HG03520 (cell line): Measurements from ENCODE around the gene WRAP73.

Experiments used
- ATAC-seq: cut with Tn5 transposase; IDR thresholded peaks from one replicate; pipeline ENCODE4 v1.9.1; 2021; ENCODE audit warnings: mild to moderate bottlenecking, moderate library complexity; ENCODE audit not compliant: unreplicated experiment

WRAP73 gene

DNA sequence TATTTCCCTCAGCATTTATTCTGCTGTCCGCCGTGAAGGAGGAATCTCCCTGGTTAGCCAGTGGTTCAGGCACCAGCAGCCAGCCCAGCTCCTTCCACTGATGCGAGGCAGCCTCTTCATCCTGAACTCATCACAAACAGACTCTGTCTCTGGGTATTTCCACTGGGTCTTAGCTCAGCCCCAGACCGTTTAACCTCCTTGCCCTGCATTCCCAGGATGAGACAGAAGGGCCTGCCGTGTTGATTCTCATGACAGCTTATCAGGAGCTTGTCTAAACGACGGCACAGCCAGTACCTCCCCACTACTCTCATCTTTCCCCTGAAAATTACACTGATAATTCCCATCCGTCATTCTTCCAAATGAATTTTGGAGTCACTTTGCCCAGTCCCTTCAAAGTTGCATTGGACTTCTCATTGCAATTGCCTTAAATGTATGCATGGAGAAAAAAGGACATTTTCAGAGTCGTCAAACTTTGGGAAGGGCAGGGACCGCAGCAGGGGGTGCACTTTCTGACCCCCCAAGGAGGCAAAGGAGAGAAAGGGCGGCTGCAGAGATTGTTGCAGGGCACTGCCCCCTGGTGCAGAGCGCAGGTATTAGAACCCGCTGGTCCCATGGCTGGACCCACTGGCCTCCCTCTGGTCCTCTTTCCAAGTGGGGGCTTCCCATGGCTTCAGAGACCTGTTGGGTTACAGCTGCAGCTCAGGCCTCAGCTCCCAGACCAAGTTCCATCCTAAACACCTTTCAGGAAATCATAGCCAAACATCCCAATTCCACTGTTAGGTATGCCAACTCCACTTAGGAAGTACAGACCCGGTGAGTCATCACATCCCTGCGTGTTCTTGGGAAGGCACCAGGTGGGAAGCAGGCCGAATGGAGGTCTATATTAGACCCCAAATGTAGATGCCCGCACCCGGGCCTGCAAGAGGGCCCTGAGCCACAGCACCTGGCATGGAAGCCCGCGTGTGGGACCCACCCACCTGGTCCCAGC, 34.9 kb downstream of the WRAP73 start:
- no peak for ATAC-seq

- ATAC-seq, result no peak
These were observed 37.8 kb downstream of the WRAP73 start for GRCh38 chr1:3612123-3612522.

DNA sequence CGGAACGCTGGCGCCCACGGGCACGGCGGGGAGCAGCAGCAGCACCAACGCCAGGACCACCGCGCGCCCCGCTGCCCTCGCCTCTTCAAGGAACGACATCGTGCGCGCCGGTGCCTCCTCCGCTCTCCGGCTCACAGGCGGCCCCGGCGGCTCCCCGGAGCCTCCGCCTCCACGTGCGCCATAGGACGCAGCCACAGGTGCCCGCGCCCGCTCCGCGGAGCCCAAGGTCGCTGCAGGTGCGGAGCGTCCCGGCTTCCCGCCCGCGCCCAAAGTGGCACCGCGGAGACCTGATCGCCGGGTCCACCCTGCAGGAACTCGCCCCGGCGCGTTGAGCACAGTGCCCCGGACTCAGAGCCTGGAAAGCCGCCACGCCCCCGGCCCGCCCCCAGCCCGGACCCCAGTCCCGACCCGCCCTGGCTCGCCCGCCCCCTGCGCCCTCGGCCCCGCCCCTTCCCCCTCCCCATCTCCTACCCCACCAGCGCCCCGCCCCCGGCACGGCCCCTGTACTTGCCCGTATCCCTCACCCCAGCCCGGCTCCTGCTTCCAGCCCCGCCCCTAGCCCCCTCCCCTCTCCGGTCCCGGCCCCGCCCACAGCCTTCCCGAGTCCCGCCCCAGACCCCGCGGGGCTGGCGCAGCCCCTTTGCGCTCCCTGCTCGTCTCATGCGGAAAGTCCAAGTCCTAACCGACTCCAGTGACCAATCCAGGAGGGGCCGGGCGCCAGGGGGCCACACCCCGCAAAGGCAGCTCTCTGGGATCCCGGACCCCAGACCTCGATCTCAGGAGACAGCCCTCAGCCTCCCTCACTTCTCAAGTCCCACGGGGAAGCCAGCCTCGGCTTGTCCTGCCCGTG, 38.5 kb downstream of the WRAP73 start, which contains the start of gene MEGF6:
Gene MEGF6 (minus strand): TSS at position 339 of the 850 bp plus-strand sequence. CDS start 240 bp downstream, at position 99.
- no peak for ATAC-seq

- ATAC-seq, result no peak
These were observed 39.3 kb downstream of the WRAP73 start for GRCh38 chr1:3610527-3611169.

- ATAC-seq, result no peak
These were observed 40.0 kb downstream of the WRAP73 start for GRCh38 chr1:3609769-3610526.

DNA sequence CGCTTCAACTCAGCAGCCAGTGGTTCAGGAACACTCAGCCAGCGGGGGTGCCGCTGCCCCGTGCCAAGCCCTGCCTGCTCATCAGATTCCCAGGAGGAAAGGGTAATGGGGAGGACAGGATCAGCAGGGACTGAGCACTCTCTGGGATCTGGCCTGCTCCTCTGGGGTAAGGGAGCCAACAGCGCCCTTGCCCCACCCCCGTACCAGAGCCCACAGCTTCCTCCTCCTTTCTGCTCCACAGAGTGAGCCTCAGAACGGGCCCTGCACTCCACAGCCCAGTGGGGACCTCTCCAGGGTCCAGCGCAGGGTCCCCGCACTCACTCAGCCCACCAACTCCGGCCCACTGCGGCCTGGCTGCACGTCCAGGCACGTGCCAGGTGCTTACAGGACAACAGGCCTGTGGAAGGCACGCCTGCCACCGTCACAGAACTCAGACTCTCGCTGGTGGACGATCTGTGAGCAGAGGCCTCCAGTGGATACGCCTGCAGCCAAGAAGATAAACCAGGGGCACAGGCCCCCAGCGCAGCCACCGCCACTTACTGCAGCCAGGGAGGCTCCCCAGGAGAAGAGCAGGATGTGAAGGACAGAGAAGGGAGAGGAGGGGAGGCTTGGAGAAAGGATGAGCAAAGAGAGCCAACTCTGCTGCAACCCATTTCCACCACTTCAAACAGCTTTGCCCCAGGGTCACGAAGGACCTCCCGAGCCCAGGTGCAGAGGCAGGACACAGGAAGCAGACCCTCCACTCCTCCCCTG, 40.7 kb downstream of the WRAP73 start:
- no peak for ATAC-seq

GRCh38 chr1:3608154-3608553, 41.7 kb downstream of the WRAP73 start:
- no peak for ATAC-seq

- ATAC-seq, result no peak
These were observed 42.2 kb downstream of the WRAP73 start for GRCh38 chr1:3607703-3608065.

GRCh38 chr1:3606779-3607702, 42.9 kb downstream of the WRAP73 start:
- ATAC-seq, result no peak

DNA sequence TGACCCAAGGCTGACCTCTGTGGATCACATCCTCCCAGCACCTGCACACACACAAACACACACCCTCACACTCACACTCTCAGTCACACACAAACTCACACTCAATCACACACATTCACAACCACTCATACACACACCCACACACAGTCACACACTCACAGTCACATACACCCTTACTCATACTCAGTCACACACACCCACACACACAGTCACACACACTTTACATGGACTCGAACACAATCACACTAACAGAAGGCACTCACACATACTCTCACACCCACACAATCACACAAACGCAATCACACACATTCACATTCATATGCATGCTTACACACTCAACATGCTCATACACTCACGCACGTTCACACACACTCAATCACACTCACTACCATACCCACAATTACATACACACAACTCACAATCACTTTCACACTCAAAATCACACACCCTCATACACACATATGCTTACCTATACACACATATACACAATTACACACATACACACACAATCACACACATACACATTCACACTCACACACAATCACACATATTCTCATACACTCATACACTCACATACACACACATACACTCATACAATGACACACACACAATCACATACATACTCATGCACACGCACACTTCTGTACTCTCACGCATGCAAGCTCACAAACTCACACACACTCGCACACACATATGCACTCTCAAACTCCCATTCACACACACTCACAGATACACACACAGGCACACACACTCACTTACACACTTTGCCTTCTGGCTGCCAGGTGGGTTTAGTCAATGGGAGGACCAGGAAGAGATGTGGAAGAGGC, 44.7 kb downstream of the WRAP73 start:
- ATAC-seq, result no peak

DNA sequence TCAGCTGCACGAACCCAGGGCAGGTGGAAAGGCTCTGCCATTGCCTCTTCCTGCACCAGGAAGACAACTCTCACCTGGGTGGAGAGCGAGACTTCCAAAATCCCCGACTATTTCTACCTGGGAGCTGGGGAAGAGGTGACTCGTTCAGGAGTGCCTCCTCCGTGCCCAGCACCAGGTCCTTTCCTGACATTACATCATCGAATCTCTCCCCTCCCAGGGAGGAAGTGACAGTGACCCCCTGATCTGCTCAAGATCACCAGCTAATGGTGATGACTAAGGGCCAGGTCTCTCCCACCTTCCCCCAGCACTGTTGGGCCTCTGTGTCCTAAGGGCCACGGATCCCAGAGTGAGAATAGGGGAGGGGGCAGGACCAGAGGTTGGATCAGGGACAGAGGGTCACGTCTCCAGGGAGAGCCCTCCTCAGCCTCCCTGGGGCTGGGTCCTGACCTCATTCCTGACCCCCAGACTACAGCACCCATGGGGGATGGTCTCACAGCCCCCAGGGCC, 45.4 kb downstream of the WRAP73 start:
- ATAC-seq, result no peak

DNA sequence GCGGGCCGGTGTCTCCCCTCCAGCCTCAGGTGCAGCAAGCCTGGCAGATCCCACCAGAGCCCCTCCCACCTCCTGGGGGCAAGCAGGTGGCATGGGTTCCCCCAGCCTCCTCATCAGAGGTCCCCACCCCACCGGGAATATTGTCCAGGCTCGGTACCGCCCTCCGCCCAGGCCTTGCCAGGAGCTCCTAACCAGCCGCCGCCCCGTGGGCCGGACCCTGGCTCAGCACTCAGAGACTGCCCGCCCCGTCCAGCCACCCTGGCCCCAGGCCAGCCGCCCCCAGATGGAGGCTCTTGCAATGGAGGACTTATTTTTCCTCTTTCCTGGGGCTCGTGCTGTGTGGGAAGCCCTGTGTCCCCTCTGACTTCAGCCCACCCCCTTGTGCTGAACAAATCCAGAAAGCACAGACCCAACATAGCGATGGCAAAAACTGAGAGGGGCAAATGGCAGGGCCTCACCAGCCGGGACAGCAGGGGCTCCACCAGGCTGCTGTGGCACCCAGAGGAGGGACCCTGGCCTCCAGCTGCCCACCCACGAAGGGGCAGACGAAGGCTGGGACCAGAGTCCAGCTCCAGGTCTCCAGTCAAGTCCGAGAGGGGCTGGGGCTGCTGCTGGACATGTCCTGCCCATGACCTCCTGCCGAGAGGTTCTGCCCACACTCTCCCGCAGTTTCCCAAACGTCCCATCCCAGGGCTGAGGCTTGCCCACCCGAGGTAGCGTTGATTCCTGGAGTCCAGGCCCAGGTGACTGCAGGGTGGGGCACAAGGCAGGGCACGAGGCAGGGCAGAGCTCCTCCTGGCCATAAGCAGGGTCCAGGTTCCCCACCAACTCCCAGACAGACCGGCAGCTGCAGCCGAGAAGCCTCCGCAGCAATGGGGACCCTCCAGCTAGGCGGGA, 46.1 kb downstream of the WRAP73 start:
- ATAC-seq, result no peak

DNA sequence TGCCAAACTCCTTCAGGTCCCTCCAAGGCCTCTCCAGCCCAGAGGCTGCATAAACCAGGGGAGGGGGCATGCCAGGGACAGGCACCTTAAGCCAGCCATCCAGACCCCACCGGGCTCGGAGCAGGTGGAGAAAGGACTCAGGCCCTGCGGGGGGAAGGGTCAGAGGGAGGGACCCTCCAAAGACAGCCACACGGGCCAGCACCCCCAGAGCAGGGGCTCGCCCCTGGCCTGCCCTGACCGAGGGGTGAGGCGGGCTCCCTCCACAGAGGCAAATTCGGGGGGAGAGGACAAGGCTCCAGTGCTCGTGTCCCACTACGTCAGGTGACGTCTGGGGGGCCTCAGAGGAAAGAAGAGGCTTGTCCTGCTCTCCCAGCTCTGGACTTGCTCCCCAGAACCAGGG, 46.7 kb downstream of the WRAP73 start:
- ATAC-seq, result no peak

GRCh38 chr1:3602375-3602774, 47.5 kb downstream of the WRAP73 start:
- no peak for ATAC-seq

GRCh38 chr1:3601743-3602142, 48.2 kb downstream of the WRAP73 start:
- no peak for ATAC-seq

- no peak for ATAC-seq
These were observed 49.5 kb downstream of the WRAP73 start for GRCh38 chr1:3600354-3600753.

GRCh38 chr1:3599816-3600215, 50.1 kb downstream of the WRAP73 start:
- ATAC-seq, result no peak
